Epithelial cell of esophagus (primary cell): Measurements from ENCODE around the gene PTDSS2.
"Not testable (repeated sequence)": the region's sequence is repeated elsewhere in the genome, so short reads cannot be mapped to it uniquely, and the experiment has no call there.

Experiments used
- DNase-seq: peaks from one replicate; pipeline ENCODE4 v3.0.0; 2010; ENCODE audit warnings: low read depth
- H3K4me3 ChIP-seq: 2 replicates; pipeline ENCODE4 v1.5.1; 2011; ENCODE audit warnings: mild to moderate bottlenecking, low read length, control low read depth
- TF ChIP-seq, protein P1 (sequence below): IDR thresholded peaks from 2 replicates; pipeline ENCODE4 v1.5.1; 2011; ENCODE audit warnings: low read depth, mild to moderate bottlenecking, low read length, control low read depth, inconsistent platforms; ENCODE audit not compliant: insufficient read depth; ENCODE audit errors: missing control alignments

The PTDSS2 gene

DNA sequence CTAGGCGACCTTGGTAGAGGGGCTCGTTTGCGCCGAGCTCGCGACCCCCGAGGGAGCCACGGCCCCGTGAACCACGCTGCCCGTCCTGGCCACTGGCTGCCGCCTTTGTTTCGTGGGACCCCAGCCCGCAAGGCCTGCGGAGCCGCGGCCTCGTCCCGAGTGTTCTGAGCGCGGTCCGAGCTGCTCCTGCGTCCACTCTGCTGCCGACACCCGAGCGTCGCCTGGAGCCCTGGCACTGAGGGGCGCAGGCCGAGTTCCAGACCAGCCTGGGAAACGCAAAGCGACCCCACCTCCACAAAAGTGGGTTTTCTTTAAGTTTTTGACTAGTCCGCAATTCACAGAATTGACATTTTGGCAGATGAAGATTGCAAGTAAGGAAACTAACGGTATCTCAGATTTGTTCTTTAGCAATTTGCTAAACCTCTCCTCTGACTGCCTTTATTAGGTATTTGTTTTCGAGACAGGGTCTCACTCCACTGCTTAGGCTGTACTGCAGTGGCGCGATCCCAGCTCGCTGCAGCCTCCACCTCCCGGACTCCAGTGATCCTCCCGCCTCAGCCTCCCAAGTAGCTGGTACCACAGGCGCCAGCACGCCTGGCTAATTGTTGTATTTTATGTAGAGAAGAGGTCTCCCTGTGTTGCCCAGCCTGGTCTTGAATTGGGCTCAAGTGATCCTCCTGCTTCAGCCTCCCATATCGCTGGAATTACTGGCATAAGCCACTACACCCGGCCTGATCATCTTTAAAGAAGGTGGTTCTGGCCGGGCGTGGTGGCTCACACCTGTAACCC is 57.8 kb downstream of the PTDSS2 start:
- TF ChIP-seq, protein P1, sequence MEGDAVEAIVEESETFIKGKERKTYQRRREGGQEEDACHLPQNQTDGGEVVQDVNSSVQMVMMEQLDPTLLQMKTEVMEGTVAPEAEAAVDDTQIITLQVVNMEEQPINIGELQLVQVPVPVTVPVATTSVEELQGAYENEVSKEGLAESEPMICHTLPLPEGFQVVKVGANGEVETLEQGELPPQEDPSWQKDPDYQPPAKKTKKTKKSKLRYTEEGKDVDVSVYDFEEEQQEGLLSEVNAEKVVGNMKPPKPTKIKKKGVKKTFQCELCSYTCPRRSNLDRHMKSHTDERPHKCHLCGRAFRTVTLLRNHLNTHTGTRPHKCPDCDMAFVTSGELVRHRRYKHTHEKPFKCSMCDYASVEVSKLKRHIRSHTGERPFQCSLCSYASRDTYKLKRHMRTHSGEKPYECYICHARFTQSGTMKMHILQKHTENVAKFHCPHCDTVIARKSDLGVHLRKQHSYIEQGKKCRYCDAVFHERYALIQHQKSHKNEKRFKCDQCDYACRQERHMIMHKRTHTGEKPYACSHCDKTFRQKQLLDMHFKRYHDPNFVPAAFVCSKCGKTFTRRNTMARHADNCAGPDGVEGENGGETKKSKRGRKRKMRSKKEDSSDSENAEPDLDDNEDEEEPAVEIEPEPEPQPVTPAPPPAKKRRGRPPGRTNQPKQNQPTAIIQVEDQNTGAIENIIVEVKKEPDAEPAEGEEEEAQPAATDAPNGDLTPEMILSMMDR = no peak
- DNase-seq = no peak
- peak overlapping the region; percentile 59 for H3K4me3 ChIP-seq

DNA sequence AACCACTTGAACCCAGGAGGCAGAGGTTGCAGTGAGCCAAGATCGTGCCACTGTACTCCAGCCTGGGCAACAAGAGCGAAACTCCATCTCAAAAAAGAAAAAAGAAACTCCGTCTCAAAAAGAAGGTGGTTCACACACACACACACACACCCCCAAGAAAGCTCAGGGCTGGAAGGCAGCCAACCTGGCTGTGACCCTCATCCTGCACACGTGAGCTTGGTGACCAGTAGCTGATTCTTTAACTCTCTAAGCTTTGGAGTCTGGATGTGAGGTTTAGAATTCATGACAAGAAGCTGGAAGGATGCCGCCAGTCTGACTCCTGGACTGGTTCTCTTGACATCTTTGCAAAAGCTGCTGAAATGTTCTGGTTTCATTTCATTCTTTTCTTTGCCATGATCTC is 58.9 kb downstream of the PTDSS2 start:
- no peak overlapping the region for H3K4me3 ChIP-seq
- TF ChIP-seq, protein P1 = no peak
- DNase-seq = no peak

DNA sequence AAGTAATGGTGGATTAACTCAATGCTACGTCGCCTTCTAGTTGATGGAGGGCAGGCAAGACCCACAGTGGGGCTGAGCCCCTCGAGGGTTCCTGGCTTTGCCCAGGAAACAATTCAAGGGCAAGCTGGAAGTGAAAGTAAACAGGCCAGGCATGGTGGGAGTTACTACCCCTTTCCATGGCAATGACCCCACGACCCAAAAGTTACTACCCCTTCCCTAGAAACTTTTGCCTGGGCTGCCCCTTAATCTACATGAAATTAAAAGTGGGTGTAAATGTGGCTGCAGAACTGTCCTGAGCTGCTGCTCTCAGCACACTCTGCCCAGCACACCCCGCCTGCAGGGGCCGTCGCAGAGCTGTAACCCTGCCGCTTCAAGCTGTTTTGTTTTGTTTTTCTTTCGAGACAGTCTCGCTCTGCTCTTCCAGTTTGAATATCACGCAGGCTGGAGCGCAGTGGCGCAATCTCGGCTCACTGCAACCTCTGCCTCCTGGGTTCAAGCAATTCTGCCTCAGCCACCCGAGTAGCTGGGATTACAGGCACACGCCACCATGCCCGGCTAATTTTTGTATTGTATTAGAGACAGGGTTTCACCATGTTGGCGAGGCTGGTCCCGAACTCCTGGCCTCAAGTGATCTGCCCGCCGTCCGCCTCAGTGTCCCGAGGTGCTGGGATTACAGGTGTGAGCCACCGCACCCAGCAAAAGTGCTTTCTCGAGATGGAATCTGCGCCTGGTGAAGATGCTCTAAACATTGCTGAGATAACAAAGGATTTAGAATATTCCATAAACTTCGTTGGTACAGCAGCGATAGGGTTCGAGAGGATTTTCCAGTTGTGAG is 62.9 kb downstream of the PTDSS2 start:
- TF ChIP-seq, protein P1 = no peak
- no peak overlapping the region for H3K4me3 ChIP-seq
- no peak for DNase-seq

DNA sequence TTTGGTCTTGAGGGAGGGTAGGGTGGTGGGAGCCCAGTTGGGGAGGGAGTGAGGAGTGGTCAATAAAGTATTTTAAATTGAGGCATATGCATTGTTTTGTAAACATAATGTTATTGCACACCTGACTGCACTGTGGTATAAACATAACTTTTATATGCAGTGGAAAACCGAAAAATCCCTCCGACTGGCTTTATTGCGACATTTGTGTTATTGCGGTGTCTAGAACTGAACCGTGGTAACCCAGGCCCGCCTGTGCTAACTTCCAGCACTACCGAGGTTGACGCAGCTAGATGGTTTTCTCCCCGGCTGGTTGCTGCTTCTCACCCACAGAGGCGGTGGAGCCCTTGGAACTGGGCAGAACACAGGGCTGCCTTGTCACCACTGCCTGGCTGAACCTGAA is 64.5 kb downstream of the PTDSS2 start:
- TF ChIP-seq, protein P1 = no peak
- DNase-seq = no peak
- no peak overlapping the region for H3K4me3 ChIP-seq

DNA sequence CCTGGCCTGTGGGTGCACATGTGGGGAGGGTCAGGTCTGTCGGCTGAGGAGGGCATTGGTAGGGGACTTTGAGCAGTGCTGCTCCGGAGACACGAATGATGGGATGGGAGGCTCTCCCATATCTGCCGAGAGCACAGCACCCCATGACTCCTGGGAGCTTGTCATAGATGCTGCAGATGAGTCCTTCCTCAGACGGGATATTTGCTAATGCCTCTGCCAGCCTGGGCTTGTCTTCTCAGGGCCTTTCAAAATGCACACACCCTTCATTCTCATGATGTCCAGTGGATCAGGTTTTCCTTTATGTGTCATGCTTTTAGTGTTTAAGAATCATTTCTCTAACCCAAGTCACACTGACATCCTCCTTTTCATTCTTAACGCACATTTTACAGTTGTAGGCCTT is 65.1 kb downstream of the PTDSS2 start:
- TF ChIP-seq, protein P1 = no peak
- DNase-seq = peak; percentile 96
- no peak overlapping the region for H3K4me3 ChIP-seq

DNA sequence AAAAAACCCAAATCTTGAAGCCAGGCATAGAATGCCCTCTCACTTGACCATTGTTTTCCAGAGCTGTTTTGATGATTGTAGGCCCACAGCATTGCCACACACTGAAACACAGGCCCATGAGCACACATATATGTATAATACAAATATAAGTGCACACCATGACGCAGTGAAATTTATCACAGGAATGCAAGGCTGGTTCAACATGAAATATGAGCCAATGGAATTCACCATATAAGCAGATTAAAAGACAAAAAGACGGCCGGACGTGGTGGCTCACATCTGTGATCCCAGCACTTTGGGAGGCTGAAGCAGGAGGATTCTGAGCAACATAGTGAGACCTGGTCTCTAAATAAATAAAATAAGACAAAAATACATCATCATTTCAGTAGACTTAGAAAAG is 66.3 kb downstream of the PTDSS2 start:
- DNase-seq = no peak
- TF ChIP-seq, protein P1 = no peak
- H3K4me3 ChIP-seq = no peak overlapping the region

DNA sequence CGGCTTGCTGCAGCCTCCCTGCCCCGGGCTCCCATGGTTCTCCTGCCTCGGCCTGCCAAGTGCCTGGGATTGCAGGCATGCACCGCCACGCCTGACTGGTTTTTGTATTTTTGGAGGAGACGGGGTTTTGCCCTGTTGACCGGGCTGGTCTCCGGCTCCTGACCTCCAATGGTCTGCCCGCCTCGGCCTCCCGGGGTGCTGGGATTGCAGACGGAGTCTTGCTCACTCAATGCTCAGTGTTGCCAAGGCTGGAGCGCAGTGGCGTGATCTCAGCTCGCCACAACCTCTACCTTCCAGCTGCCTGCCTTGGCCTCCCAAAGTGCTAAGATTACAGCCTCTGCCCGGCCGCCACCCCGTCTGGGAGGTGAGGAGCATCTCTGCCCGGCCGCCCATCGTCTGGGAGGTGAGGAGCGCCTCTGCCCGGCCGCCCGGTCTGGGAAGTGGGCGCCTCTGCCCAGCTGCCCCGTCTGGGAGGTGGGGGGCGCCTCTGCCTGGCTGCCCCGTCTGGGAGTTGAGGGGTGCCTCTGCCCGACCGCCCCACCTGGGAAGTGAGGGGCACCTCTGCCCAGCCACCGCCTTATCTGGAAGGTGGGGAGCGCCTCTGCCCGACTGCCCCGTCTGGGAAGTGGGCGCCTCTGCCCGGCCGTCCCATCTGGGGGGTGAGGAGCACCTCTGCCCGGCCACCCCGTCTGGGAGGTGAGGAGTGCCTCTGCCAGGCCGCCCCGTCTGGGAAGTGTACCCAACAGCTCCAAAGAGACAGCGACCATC is 67.0 kb downstream of the PTDSS2 start:
- not testable (repeated sequence) for DNase-seq, H3K4me3 ChIP-seq
